B cell (primary cell): Measurements from ENCODE around the gene MACO1. TPM values are rescaled to one million over a fixed set of nuclear protein-coding genes. Genes with fewer than 3 reads are reported as not detected.

Experiments
- ATAC-seq: fragments of 200-7000 bp; cut with Tn5 transposase; one replicate; pipeline ENCODE4 v1.10.0; 2021; ENCODE audit warnings: low read depth, mild to moderate bottlenecking, moderate number of reproducible peaks, moderate library complexity
- CTCF ChIA-PET: fragments of 350-600 bp; sonication (Branson Sonifier 250); formaldehyde crosslinking; loops from one replicate; lab custom pipeline; 2021; ENCODE audit warnings: antibody characterized with exemption, inconsistent platforms; lab: Charles Lee
- POLR2A ChIA-PET: fragments of 350-600 bp; sonication (Branson Sonifier 250); formaldehyde crosslinking; loops from one replicate; lab custom pipeline; 2021; ENCODE audit warnings: antibody characterized with exemption; lab: Charles Lee
- DNase-seq: peaks from one replicate; pipeline ENCODE4 v3.0.0; 2013
- H2AFZ ChIP-seq: 2 replicates; pipeline ENCODE4 v1.6.1; 2012; ENCODE audit warnings: mild to moderate bottlenecking, low read depth, low read length; ENCODE audit not compliant: insufficient read depth, poor library complexity, severe bottlenecking
- H3K27ac ChIP-seq, 2 donors: 1 replicate in 1 of 2; 2 replicates in 1 of 2; pipeline ENCODE4 v1.5.1; 2012 to 2013; ENCODE audit warnings: low read length in 2 of 2, mild to moderate bottlenecking in 2 of 2, moderate library complexity in 1 of 2
- H3K27me3 ChIP-seq, 4 experiments: fragments of 200-600 bp in 1 of 4; sonication (generic) in 1 of 4; replicated peaks in 1 of 4; 1 replicate in 2 of 4; 2 replicates in 2 of 4; pipeline versions ENCODE4 v1.6.1 to v1.7.0; 2013 to 2016; ENCODE audit warnings: low read length in 3 of 4, mild to moderate bottlenecking in 2 of 4, mixed read lengths in 1 of 4, moderate library complexity in 1 of 4; ENCODE audit not compliant: insufficient read depth in 4 of 4, control insufficient read depth in 3 of 4; ENCODE audit errors: control extremely low read depth in 1 of 4
- H3K36me3 ChIP-seq, 2 experiments: replicated peaks in 1 of 2; 1 replicate in 1 of 2; 2 replicates in 1 of 2; pipeline versions ENCODE4 v1.6.1 to v1.7.1; 2013; ENCODE audit warnings: low read length in 1 of 2; ENCODE audit not compliant: insufficient read depth in 2 of 2, control insufficient read depth in 1 of 2; ENCODE audit errors: control extremely low read depth in 1 of 2, extremely low read depth in 1 of 2
- H3K4me1 ChIP-seq, 2 donors: fragments of 200-600 bp in 1 of 2; sonication (generic) in 1 of 2; 1 replicate in 1 of 2; 2 replicates in 1 of 2; pipeline versions ENCODE4 v1.5.1 to v1.6.1; 2013 to 2017; ENCODE audit warnings: low read length in 2 of 2; ENCODE audit not compliant: control insufficient read depth in 2 of 2, insufficient read depth in 2 of 2
- H3K4me2 ChIP-seq: replicated peaks from 2 replicates; pipeline ENCODE3; 2012; ENCODE audit warnings: mild to moderate bottlenecking, low read depth, low read length; ENCODE audit not compliant: poor library complexity, severe bottlenecking
- H3K4me3 ChIP-seq, 5 experiments: fragments of 200-600 bp in 1 of 5; sonication (generic) in 1 of 5; 1 replicate in 3 of 5; 2 replicates in 2 of 5; pipeline versions ENCODE4 v1.5.1 to v1.7.0; 2011 to 2016; ENCODE audit warnings: low read length in 4 of 5, mild to moderate bottlenecking in 4 of 5, low read depth in 2 of 5, control low read depth in 1 of 5, moderate library complexity in 1 of 5; ENCODE audit not compliant: insufficient read depth in 1 of 5; ENCODE audit errors: control extremely low read depth in 1 of 5, extremely low read depth in 1 of 5
- H3K79me2 ChIP-seq: fragments of 200-600 bp; sonication (generic); one replicate; pipeline ENCODE4 v1.6.0; 2016; ENCODE audit warnings: low read length; ENCODE audit not compliant: control insufficient read depth, insufficient read depth
- H3K9ac ChIP-seq: fragments of 200-600 bp; sonication (generic); 2 replicates; pipeline ENCODE4 v1.6.1; 2017; ENCODE audit warnings: mild to moderate bottlenecking, low read length, moderate library complexity
- H3K9me3 ChIP-seq, 3 donors: one replicate each; pipeline versions ENCODE4 v1.6.1 to v1.7.1; 2013; ENCODE audit warnings: low read length in 2 of 3; ENCODE audit not compliant: control insufficient read depth in 2 of 3, insufficient read depth in 1 of 3; ENCODE audit errors: control extremely low read depth in 1 of 3
- H4K20me1 ChIP-seq: 2 replicates; pipeline ENCODE4 v1.6.0; 2012; ENCODE audit warnings: mild to moderate bottlenecking, low read length; ENCODE audit not compliant: insufficient read depth, control insufficient read depth, poor library complexity, severe bottlenecking
- H3K27ac Mint-ChIP-seq: one replicate; pipeline ENCODE4 v1.8.0; 2021; ENCODE audit warnings: mixed read lengths
- H3K27me3 Mint-ChIP-seq: one replicate; pipeline ENCODE4 v1.8.0; 2021; ENCODE audit warnings: mixed read lengths
- H3K4me1 Mint-ChIP-seq: one replicate; pipeline ENCODE4 v1.8.0; 2021; ENCODE audit warnings: mixed read lengths
- H3K4me3 Mint-ChIP-seq: one replicate; pipeline ENCODE4 v1.8.0; 2021; ENCODE audit warnings: mixed read lengths
- H3K9me3 Mint-ChIP-seq: one replicate; pipeline ENCODE4 v1.8.0; 2022; ENCODE audit warnings: mixed read lengths; ENCODE audit not compliant: insufficient read depth
- CTCF ChIP-seq: fragments of 200-600 bp; IDR thresholded peaks from one replicate; pipeline ENCODE4 v1.8.0; 2022; ENCODE audit warnings: antibody characterized with exemption, mild to moderate bottlenecking
- EZH2 ChIP-seq: IDR thresholded peaks from 2 replicates; pipeline ENCODE4 v1.6.1; 2012; ENCODE audit warnings: borderline replicate concordance, low read depth, mild to moderate bottlenecking, moderate library complexity, low read length; ENCODE audit not compliant: insufficient read depth, poor library complexity, severe bottlenecking
- WGBS: methylation state at CpG from one replicate; pipeline ENCODE4 v1.1.5; 2013; ENCODE audit warnings: missing lambda C conversion rate; ENCODE audit not compliant: insufficient coverage; 5-methylcytosine and 5-hydroxymethylcytosine counted together
- intact Hi-C: fragments of 100-400 bp; cut with micrococcal nuclease; formaldehyde crosslinking; loops from one replicate; pipeline ENCODE4 v1.10.0; 2022
- polyA plus RNA-seq: library from polyadenylated mRNA; depleted of rRNA; stranded (reverse); fragments of >200 nt; gene quantifications from 2 replicates; pipeline ENCODE4 v1.2.3, GENCODE V29; 2012
- total RNA-seq, 2 donors: library from RNA; stranded (reverse); fragments of 120-200 nt in 1 of 2; gene quantifications; 1 replicate in 1 of 2; 2 replicates in 1 of 2; pipeline versions ENCODE4 v1.2.3 to v1.2.4, GENCODE V29; 2013 to 2022

The MACO1 gene
- total and polyA plus RNA-seq, 2 donors (not counting 1 experiment from before 2014, with no cell fraction given): 4.9 to 21.2 TPM

- 83% methylated on average over 5 of the region's 7 CpGs for WGBS
- H3K27ac ChIP-seq: no peak overlapping the region
Observed at GRCh38 chr1:25537153-25537831, 106.6 kb downstream of the MACO1 start.

More at GRCh38 chr1:25537153-25537831, 106.6 kb downstream of the MACO1 start:
- Mint-ChIP-seq H3K4me3 (no peak overlapping the region), H3K27me3 (no peaks in the 10 kb centered on the region), H3K4me1 (no peaks in the 10 kb centered on the region), H3K27ac (no peak overlapping the region), H3K9me3 (no peaks in the 10 kb centered on the region)
- DNase-seq (no peak), ATAC-seq (no peak)
- Histone ChIP-seq H3K4me3 (no peak overlapping the region), H2AFZ (no peak overlapping the region), H4K20me1 (no peaks in the 10 kb centered on the region), H3K36me3 (no peaks in the 10 kb centered on the region), H3K9ac (no peak overlapping the region), H3K4me1 (no peaks in the 10 kb centered on the region), H3K79me2 (no peaks in the 10 kb centered on the region), H3K4me2 (no peak overlapping the region), H3K9me3 (no peaks in the 10 kb centered on the region), H3K27me3 (no peaks in the 10 kb centered on the region)
- intact Hi-C loops: no loop called here
- ChIA-PET CTCF (interaction anchor here (1.0 to 1.7 kb wide), 2 partner anchors 16 to 35 kb away, joined by 3 to 5 read pairs; no protein-coding TSS in a partner anchor), POLR2A (no interaction called here)
- no peak for TF ChIP-seq CTCF
- no peak for TF ChIP-seq EZH2
